GM18517 (cell line): Measurements from ENCODE around the gene TNS3.

Source experiments
- ATAC-seq: cut with Tn5 transposase; IDR thresholded peaks from one replicate; pipeline ENCODE4 v1.9.1; 2021; ENCODE audit warnings: mild to moderate bottlenecking, moderate library complexity; ENCODE audit not compliant: unreplicated experiment

Gene TNS3

GRCh38 chr7:47508389-47509380, 73.2 kb downstream of the TNS3 start:
- no peak for ATAC-seq

- no peak for ATAC-seq
These were observed 74.4 kb downstream of the TNS3 start for GRCh38 chr7:47507522-47507921.

DNA sequence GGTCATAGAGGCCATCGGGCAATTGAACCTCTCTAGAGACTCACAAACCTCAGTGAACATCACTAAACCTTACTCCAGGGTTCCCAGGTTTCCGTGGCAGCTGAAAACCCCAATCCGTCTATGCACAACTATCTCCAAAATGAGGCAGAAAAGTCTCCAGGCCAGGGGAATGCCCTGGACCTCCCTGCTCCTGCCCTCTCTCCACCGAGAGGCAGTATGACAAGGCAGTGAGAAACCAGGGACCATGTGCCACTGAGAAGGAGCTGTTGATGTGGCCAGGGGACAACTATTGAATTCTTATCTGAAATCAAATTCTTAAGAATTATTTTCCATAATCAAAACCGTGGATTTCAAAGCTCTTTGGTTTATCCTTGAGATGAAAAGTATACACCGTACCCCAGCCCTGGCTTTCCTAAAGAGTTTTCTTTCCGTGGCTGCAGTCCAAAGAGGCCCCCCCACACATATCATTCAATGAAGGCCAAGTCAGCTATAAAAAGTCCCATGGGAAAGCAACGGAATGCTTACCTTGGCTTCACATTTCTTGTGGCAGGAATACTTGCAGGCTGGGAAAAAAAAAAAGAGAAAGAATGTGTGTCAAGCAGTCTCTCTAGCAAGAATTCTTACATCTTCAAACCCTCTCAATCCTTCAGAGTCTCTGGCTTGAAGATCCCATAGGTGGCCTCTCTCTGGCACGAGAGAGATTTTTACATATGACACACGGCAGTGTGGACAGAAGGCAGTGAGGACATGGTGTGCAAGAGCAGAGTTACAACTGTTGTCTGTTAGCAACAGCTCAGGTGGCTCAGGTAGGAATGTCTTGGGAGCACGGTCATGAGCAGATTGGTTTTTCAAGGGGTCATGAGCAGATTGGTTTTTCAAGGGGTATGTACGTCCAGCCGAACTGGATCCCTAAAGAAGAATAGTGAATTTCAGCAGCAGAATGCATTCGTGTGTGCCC, 75.2 kb downstream of the TNS3 start:
- ATAC-seq, result no peak

- no peak for ATAC-seq
These were observed 76.5 kb downstream of the TNS3 start for GRCh38 chr7:47505312-47506007.

- no peak for ATAC-seq
These were observed 77.2 kb downstream of the TNS3 start for GRCh38 chr7:47504551-47505311.

DNA sequence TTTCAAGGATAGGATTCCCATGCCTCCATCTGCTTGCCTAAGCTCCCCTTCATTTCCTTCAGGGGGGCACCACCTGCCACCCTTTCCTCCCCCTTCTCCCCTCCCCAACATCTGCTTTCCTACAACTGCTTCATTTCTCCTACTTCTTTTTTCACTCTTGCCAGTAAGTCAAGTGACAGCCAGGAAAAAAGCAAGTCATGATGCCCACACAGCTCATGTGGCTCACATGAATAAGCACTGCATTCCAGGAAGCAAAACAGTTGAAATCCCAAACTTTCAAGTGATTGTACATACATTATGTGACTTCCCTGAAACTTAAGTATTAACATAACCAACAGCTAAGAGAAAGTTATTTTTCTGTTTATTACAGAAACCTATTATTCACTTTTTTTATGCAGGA, 78.6 kb downstream of the TNS3 start:
- no peak for ATAC-seq

- ATAC-seq, result no peak
These were observed 79.6 kb downstream of the TNS3 start for GRCh38 chr7:47502240-47502877.

- ATAC-seq, result no peak
These were observed 80.5 kb downstream of the TNS3 start for GRCh38 chr7:47501406-47501805.

GRCh38 chr7:47500103-47500563, 81.8 kb downstream of the TNS3 start:
- ATAC-seq, result no peak

DNA sequence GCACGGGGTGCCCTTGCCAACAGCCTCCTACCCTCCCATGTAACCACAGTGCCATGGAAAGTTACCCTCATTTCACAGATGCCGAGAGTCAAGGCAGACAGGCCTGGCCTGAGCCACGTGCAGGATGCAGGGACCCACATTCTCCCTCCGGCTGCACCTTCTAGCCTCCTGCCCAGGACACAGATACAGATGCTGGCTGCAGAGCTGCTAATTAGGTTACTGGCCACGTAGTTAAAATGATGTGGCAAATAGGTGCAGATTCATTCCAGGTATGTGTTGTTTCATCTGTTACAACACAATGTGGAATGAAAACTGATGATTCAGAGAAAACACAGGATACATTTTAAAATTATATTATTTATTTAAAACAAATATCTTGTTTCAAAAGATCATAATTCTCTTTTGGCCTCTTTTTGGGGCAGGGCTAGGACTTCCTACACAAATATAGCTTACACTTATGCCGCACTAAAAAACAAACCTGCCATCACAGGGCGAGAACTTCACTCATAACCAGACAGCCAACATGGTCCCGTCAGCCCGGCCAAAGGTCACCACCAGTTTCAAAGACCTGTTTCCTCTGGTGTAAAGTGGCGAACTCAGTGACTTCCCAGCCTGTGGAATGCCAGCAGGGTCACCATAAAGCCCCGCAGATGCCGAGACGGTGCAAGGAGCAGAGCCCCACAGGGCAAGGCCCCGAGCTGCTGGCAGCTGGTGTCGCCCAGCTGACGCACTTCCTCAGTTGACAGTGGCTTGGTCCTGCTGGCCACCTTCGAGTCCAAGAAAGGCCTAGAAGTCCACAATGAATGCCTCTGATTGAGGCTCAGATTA, 83.5 kb downstream of the TNS3 start:
- no peak for ATAC-seq

DNA sequence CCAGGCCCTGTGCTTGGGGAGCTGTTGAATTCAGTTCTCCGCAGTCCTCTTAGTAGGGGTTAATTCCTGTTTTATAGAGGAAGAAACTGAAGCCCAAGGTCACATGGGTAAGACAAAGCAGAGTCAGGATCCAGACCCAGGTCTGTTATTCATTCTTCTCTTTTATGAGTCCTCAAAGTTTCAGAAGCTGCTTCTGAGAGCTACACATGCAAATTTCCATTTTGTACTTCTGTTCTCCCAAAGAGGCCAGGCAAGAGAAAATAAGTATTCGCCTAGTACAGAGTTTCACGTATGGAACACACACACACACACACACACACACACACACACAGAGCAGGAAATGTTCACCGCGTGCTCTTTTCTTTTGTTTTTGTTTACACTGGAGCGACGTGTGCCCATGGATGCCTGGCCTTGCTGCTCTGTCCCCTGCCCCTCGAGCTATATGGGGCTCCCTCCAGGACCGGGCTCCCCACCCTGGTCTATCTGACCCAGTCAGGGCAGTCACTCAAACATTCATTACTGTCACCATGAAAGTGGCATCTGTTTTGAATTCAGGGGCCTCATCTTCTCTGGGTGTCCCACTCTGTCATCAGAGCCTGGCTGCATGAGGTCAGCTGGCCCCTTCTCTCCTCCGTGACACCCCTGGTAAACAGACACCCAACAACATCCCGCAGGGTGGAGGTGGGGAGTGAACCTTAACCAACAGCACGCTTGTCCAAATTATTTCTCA, 84.4 kb downstream of the TNS3 start:
- ATAC-seq, result peak; percentile 94

DNA sequence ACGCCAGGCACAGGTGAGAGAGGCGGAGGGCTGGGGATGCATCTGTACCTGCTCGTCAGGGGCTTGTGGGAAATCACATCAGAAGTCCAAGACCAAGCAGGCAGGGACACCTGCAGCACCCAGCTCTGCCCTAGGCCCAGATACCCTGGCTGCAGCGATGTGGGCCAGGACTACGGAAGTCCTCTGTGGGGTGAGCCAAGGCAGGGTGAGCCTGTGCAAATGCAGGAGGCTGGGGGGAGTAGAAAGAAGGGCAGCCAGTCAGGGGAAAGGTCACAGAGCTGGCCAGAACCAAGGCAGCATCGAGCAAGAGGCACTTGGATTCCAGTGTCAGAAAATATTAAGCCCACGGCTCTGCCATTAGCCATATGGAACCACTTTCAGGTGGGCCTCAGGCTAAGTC, 85.2 kb downstream of the TNS3 start:
- ATAC-seq, result no peak

- ATAC-seq, result no peak
These were observed 85.8 kb downstream of the TNS3 start for GRCh38 chr7:47496056-47496665.

DNA sequence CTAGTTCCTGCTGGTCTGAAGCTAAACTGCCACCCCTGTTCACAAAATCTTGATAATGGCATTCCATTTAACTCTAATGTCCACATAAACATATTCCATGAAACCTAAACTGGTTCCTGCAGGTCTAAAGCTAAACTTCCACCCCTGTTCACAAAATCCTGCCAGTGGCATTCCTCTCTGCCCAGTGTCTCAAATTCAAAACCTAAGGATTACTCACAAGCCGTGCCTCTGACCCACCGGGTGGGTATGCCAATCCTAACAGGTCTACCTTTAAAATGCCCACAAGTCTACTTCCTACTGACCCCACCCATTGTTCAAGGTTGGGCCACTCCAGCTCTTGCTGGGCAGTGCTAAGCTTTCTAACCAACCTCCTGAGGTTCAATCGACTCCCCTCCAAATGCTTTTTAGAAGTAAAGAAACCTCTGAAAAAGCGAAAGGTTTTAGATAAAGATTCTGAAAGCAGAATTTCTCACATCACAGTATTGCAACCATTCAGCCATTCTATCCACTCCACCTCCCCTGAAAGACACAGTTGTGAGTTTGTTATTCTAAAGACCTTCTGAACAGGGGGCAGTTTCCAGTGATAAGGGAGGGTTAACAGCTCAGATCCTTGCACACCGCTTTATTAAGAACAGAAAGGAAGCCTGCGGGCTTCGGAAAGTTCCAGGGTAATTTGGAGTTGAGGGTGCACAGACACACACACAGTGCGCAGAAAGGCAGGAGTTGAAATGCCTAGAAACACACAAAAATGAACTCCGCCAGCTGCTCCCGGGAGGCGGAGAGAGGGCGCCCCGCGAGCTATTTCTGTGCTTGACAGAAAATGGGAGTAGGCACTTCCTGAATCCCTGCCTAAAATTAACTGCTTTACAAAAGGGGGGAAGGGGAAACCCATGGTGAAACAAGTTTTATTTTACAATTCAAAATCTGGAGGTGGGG, 87.7 kb downstream of the TNS3 start:
- ATAC-seq, result no peak

GRCh38 chr7:47492716-47493325, 89.1 kb downstream of the TNS3 start:
- no peak for ATAC-seq
